GM18867 (cell line): ENCODE measurements around the gene CEP135.
A peak's percentile ranks its signal among the peaks of the same experiment; 100 is the strongest.
"Not testable (repeated sequence)": the region's sequence is repeated elsewhere in the genome, so short reads cannot be mapped to it uniquely, and the experiment has no call there.

Source experiments
- ATAC-seq: cut with Tn5 transposase; IDR thresholded peaks from one replicate; pipeline ENCODE4 v1.9.1; 2021; ENCODE audit warnings: mild to moderate bottlenecking, moderate library complexity; ENCODE audit not compliant: unreplicated experiment

Gene CEP135

GRCh38 chr4:55948726-55949481, at the start of gene CEP135:
TSS of gene CEP135 (plus strand) at chr4:55948945. CDS start at chr4:55952131, 3,186 bp downstream.
- ATAC-seq = peak; percentile 72

- ATAC-seq = no peak
These were observed 46.1 kb upstream of the CEP135 start for GRCh38 chr4:55902677-55903076.

GRCh38 chr4:55903577-55903976, 45.2 kb upstream of the CEP135 start:
- no peak for ATAC-seq

GRCh38 chr4:55904576-55904975, 44.2 kb upstream of the CEP135 start:
- ATAC-seq = no peak

GRCh38 chr4:55906323-55906722, 42.4 kb upstream of the CEP135 start:
- ATAC-seq = no peak

- ATAC-seq = no peak
These were observed 41.8 kb upstream of the CEP135 start for GRCh38 chr4:55906989-55907388.

- ATAC-seq = no peak
These were observed 41.3 kb upstream of the CEP135 start for GRCh38 chr4:55907469-55907868.

GRCh38 chr4:55910140-55910539, 38.6 kb upstream of the CEP135 start:
- ATAC-seq = no peak

- no peak for ATAC-seq
These were observed 36.5 kb upstream of the CEP135 start for GRCh38 chr4:55912249-55912648.

GRCh38 chr4:55920571-55920970, 28.2 kb upstream of the CEP135 start:
- ATAC-seq = no peak

GRCh38 chr4:55921093-55921492, 27.7 kb upstream of the CEP135 start:
- ATAC-seq = no peak

- ATAC-seq = no peak
These were observed 23.5 kb upstream of the CEP135 start for GRCh38 chr4:55925241-55925640.

GRCh38 chr4:55926610-55927009, 22.1 kb upstream of the CEP135 start:
- ATAC-seq = no peak

- ATAC-seq = no peak
These were observed 20.8 kb upstream of the CEP135 start for GRCh38 chr4:55927803-55928437.

GRCh38 chr4:55928846-55929245, 19.9 kb upstream of the CEP135 start:
- ATAC-seq = no peak

GRCh38 chr4:55931043-55931442, 17.7 kb upstream of the CEP135 start:
- no peak for ATAC-seq

GRCh38 chr4:55931833-55932232, 16.9 kb upstream of the CEP135 start:
- no peak for ATAC-seq

- no peak for ATAC-seq
These were observed 16.2 kb upstream of the CEP135 start for GRCh38 chr4:55932511-55932910.

GRCh38 chr4:55933611-55934010, 15.1 kb upstream of the CEP135 start:
- ATAC-seq = no peak

- ATAC-seq = not testable (repeated sequence)
These were observed 12.8 kb upstream of the CEP135 start for GRCh38 chr4:55935907-55936306.

- ATAC-seq = no peak
These were observed 10.3 kb upstream of the CEP135 start for GRCh38 chr4:55938481-55938880.

GRCh38 chr4:55939421-55939820, 9.3 kb upstream of the CEP135 start:
- no peak for ATAC-seq
